ENCODE data around the gene KCNG4. TPM values are rescaled to one million over a fixed set of nuclear protein-coding genes. Genes with fewer than 3 reads are reported as not detected.

The KCNG4 gene
- total and polyA plus RNA-seq, 10 of the 15 experiments (the other 5 are each of a cell fraction or from before 2014, with no cell fraction given), result not detected

Small RNA genes lying within 50 kb of the gene (small RNA-seq; reads per million reads assigned to genes)
- gene RNA5SP433, result not detected

Other genes starting within 250 kb of the KCNG4 start
Only the 7 nearest of the 8 such genes appear.
- 37.5 and 39.5 TPM in 2 replicates for gene MBTPS1, start 123.1 kb downstream of the KCNG4 start, total RNA-seq (2014; rRNA removed)
- gene MBTPS1, start 123.1 kb downstream of the KCNG4 start, total RNA-seq (2014; rRNA removed; fragmentation: Illumina TruSeq; extraction: Trizol), result 21.9 and 23.7 TPM in 2 replicates
- 28.1 and 37.5 TPM in 2 replicates for gene MBTPS1, start 123.1 kb downstream of the KCNG4 start, total RNA-seq (2021)
- 39.5 and 43.9 TPM in 2 replicates for gene MBTPS1, start 123.1 kb downstream of the KCNG4 start, polyA plus RNA-seq (2011; rRNA removed)
- 24.9 and 28.7 TPM in 2 replicates for gene MBTPS1, start 123.1 kb downstream of the KCNG4 start, polyA plus RNA-seq (2014; fragmentation: Illumina TruSeq; extraction: Trizol)
- gene MBTPS1, start 123.1 kb downstream of the KCNG4 start, polyA plus RNA-seq (2014; fragmentation: Nextera tagmentation; extraction: Ambion mirVana), result 1 to 10 TPM; 1.3 to 3.3 TPM
- gene MBTPS1, start 123.1 kb downstream of the KCNG4 start, polyA plus RNA-seq (2014; rRNA removed), result 33.8 and 34.6 TPM in 2 replicates
- 10 to 100 TPM; 35.9 to 37.4 TPM for gene MBTPS1, start 123.1 kb downstream of the KCNG4 start, polyA plus RNA-seq (2016; fragmentation: Nextera tagmentation; extraction: Ambion mirVana)
- 5.5 and 7.8 TPM in 2 replicates for gene HSDL1, start 94.8 kb downstream of the KCNG4 start, total RNA-seq (2014; rRNA removed)
- 5.5 and 5.6 TPM in 2 replicates for gene HSDL1, start 94.8 kb downstream of the KCNG4 start, total RNA-seq (2014; rRNA removed; fragmentation: Illumina TruSeq; extraction: Trizol)
- gene HSDL1, start 94.8 kb downstream of the KCNG4 start, total RNA-seq (2021), result 5.5 and 6.8 TPM in 2 replicates
- gene HSDL1, start 94.8 kb downstream of the KCNG4 start, polyA plus RNA-seq (2011; rRNA removed), result 13.4 and 17.4 TPM in 2 replicates
- 7.0 and 10.6 TPM in 2 replicates for gene HSDL1, start 94.8 kb downstream of the KCNG4 start, polyA plus RNA-seq (2014; fragmentation: Illumina TruSeq; extraction: Trizol)
- gene HSDL1, start 94.8 kb downstream of the KCNG4 start, polyA plus RNA-seq (2014; fragmentation: Nextera tagmentation; extraction: Ambion mirVana), result 1 to 10 TPM; 2.0 to 3.6 TPM
- 5.6 and 7.5 TPM in 2 replicates for gene HSDL1, start 94.8 kb downstream of the KCNG4 start, polyA plus RNA-seq (2014; rRNA removed)
- gene HSDL1, start 94.8 kb downstream of the KCNG4 start, polyA plus RNA-seq (2016; fragmentation: Nextera tagmentation; extraction: Ambion mirVana), result 1 to 10 TPM; 4.4 to 5.7 TPM
- gene DNAAF1, start 94.7 kb downstream of the KCNG4 start, total RNA-seq (2014; rRNA removed), result not detected in 2 replicates
- not detected in 2 replicates for gene DNAAF1, start 94.7 kb downstream of the KCNG4 start, total RNA-seq (2014; rRNA removed; fragmentation: Illumina TruSeq; extraction: Trizol)
- gene DNAAF1, start 94.7 kb downstream of the KCNG4 start, total RNA-seq (2021), result not detected in 2 replicates
- not detected in 2 replicates for gene DNAAF1, start 94.7 kb downstream of the KCNG4 start, polyA plus RNA-seq (2011; rRNA removed)
- gene DNAAF1, start 94.7 kb downstream of the KCNG4 start, polyA plus RNA-seq (2014; fragmentation: Illumina TruSeq; extraction: Trizol), result 0.04 TPM in 1 of 2 replicates, not detected in the other
- under 1 TPM; 0.02 to 0.11 TPM for gene DNAAF1, start 94.7 kb downstream of the KCNG4 start, polyA plus RNA-seq (2014; fragmentation: Nextera tagmentation; extraction: Ambion mirVana)
- gene DNAAF1, start 94.7 kb downstream of the KCNG4 start, polyA plus RNA-seq (2014; rRNA removed), result not detected in 2 replicates
- under 1 TPM in 1 of 2 experiments, not detected in 1; 0.76 TPM for gene DNAAF1, start 94.7 kb downstream of the KCNG4 start, polyA plus RNA-seq (2016; fragmentation: Nextera tagmentation; extraction: Ambion mirVana)
- gene TAF1C, start 53.0 kb downstream of the KCNG4 start, total RNA-seq (2014; rRNA removed), result 16.5 and 19.7 TPM in 2 replicates
- gene TAF1C, start 53.0 kb downstream of the KCNG4 start, total RNA-seq (2014; rRNA removed; fragmentation: Illumina TruSeq; extraction: Trizol), result 7.2 and 8.9 TPM in 2 replicates
- 32.6 and 33.0 TPM in 2 replicates for gene TAF1C, start 53.0 kb downstream of the KCNG4 start, total RNA-seq (2021)
- 5.5 and 8.0 TPM in 2 replicates for gene TAF1C, start 53.0 kb downstream of the KCNG4 start, polyA plus RNA-seq (2011; rRNA removed)
- 3.8 and 11.2 TPM in 2 replicates for gene TAF1C, start 53.0 kb downstream of the KCNG4 start, polyA plus RNA-seq (2014; fragmentation: Illumina TruSeq; extraction: Trizol)
- gene TAF1C, start 53.0 kb downstream of the KCNG4 start, polyA plus RNA-seq (2014; fragmentation: Nextera tagmentation; extraction: Ambion mirVana), result 1 to 10 TPM in 1 of 2 experiments, under 1 TPM in 1; 0.98 to 2.0 TPM
- gene TAF1C, start 53.0 kb downstream of the KCNG4 start, polyA plus RNA-seq (2014; rRNA removed), result 35.1 and 40.1 TPM in 2 replicates
- 10 to 100 TPM; 21.7 to 24.9 TPM for gene TAF1C, start 53.0 kb downstream of the KCNG4 start, polyA plus RNA-seq (2016; fragmentation: Nextera tagmentation; extraction: Ambion mirVana)
- gene ADAD2, start 48.9 kb downstream of the KCNG4 start, total RNA-seq (2014; rRNA removed), result 0.16 TPM in 1 of 2 replicates, not detected in the other
- gene ADAD2, start 48.9 kb downstream of the KCNG4 start, total RNA-seq (2014; rRNA removed; fragmentation: Illumina TruSeq; extraction: Trizol), result not detected in 2 replicates
- 0.44 TPM in 1 of 2 replicates, not detected in the other for gene ADAD2, start 48.9 kb downstream of the KCNG4 start, total RNA-seq (2021)
- not detected in 2 replicates for gene ADAD2, start 48.9 kb downstream of the KCNG4 start, polyA plus RNA-seq (2011; rRNA removed)
- gene ADAD2, start 48.9 kb downstream of the KCNG4 start, polyA plus RNA-seq (2014; fragmentation: Illumina TruSeq; extraction: Trizol), result not detected in 2 replicates
- gene ADAD2, start 48.9 kb downstream of the KCNG4 start, polyA plus RNA-seq (2014; fragmentation: Nextera tagmentation; extraction: Ambion mirVana), result not detected
- gene ADAD2, start 48.9 kb downstream of the KCNG4 start, polyA plus RNA-seq (2014; rRNA removed), result 0.44 and 0.68 TPM in 2 replicates
- gene ADAD2, start 48.9 kb downstream of the KCNG4 start, polyA plus RNA-seq (2016; fragmentation: Nextera tagmentation; extraction: Ambion mirVana), result under 1 TPM in 1 of 2 experiments, not detected in 1; 0.51 TPM
- not detected in 2 replicates for gene WFDC1, start 54.9 kb upstream of the KCNG4 start, total RNA-seq (2014; rRNA removed)
- gene WFDC1, start 54.9 kb upstream of the KCNG4 start, total RNA-seq (2014; rRNA removed; fragmentation: Illumina TruSeq; extraction: Trizol), result not detected in 2 replicates
- gene WFDC1, start 54.9 kb upstream of the KCNG4 start, total RNA-seq (2021), result not detected in 2 replicates
- not detected in 2 replicates for gene WFDC1, start 54.9 kb upstream of the KCNG4 start, polyA plus RNA-seq (2011; rRNA removed)
- not detected in 2 replicates for gene WFDC1, start 54.9 kb upstream of the KCNG4 start, polyA plus RNA-seq (2014; fragmentation: Illumina TruSeq; extraction: Trizol)
- not detected for gene WFDC1, start 54.9 kb upstream of the KCNG4 start, polyA plus RNA-seq (2014; fragmentation: Nextera tagmentation; extraction: Ambion mirVana)
- gene WFDC1, start 54.9 kb upstream of the KCNG4 start, polyA plus RNA-seq (2014; rRNA removed), result not detected in 2 replicates
- gene WFDC1, start 54.9 kb upstream of the KCNG4 start, polyA plus RNA-seq (2016; fragmentation: Nextera tagmentation; extraction: Ambion mirVana), result not detected
- gene ATP2C2, start 128.5 kb upstream of the KCNG4 start, total RNA-seq (2014; rRNA removed), result not detected in 2 replicates
- gene ATP2C2, start 128.5 kb upstream of the KCNG4 start, total RNA-seq (2014; rRNA removed; fragmentation: Illumina TruSeq; extraction: Trizol), result not detected in 2 replicates
- not detected in 2 replicates for gene ATP2C2, start 128.5 kb upstream of the KCNG4 start, total RNA-seq (2021)
- not detected in 2 replicates for gene ATP2C2, start 128.5 kb upstream of the KCNG4 start, polyA plus RNA-seq (2011; rRNA removed)
- not detected in 2 replicates for gene ATP2C2, start 128.5 kb upstream of the KCNG4 start, polyA plus RNA-seq (2014; fragmentation: Illumina TruSeq; extraction: Trizol)
- gene ATP2C2, start 128.5 kb upstream of the KCNG4 start, polyA plus RNA-seq (2014; fragmentation: Nextera tagmentation; extraction: Ambion mirVana), result under 1 TPM in 1 of 2 experiments, not detected in 1; 0.05 TPM
- gene ATP2C2, start 128.5 kb upstream of the KCNG4 start, polyA plus RNA-seq (2014; rRNA removed), result not detected in 2 replicates
- gene ATP2C2, start 128.5 kb upstream of the KCNG4 start, polyA plus RNA-seq (2016; fragmentation: Nextera tagmentation; extraction: Ambion mirVana), result under 1 TPM in 1 of 2 experiments, not detected in 1; 0.19 TPM

All from GM12878 (cell line).